GM18502 (cell line): ENCODE results near the gene NVL.

Experiments used
- ATAC-seq: cut with Tn5 transposase; IDR thresholded peaks from one replicate; pipeline ENCODE4 v1.9.1; 2021; ENCODE audit warnings: mild to moderate bottlenecking; ENCODE audit not compliant: unreplicated experiment, poor library complexity

The NVL gene

GRCh38 chr1:224289396-224289795, 40.6 kb downstream of the NVL start:
- no peak for ATAC-seq

DNA sequence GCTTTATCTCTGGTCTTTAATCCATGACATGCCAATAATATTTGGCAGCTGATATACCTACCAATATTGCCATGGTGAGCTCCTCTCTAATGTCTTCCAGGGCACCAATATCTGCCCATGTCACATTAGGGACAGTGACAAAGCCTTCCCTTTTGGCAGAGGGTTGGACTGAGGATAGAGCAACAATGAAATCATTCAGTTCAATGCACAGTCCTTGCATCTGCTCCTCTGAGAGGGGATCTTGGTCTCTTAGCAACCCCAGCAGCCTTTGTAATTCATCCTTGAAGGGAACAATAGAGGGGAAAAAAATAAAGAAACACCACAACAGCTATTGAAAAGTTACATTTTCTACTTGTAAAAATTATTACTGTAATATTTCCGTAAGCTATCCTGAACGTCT, 42.3 kb downstream of the NVL start:
- no peak for ATAC-seq

DNA sequence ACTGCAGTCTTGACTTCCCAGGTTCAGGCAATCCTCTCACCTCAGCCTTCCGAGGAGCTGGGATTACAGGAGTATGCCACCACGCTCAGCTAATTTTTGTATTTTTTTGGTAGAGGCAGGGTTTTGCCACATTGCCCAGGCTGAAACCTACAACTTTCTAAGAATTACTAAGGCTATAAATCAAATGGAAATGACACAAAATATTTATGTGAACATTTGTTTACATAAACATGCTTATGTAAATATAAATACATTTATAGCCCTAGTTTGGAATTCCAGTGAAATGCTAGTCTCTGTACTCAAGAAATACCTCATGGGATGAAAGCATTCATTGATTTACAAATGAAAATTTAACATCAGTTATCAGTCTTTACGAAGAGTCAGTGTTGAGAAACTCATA, 47.8 kb downstream of the NVL start:
- no peak for ATAC-seq

DNA sequence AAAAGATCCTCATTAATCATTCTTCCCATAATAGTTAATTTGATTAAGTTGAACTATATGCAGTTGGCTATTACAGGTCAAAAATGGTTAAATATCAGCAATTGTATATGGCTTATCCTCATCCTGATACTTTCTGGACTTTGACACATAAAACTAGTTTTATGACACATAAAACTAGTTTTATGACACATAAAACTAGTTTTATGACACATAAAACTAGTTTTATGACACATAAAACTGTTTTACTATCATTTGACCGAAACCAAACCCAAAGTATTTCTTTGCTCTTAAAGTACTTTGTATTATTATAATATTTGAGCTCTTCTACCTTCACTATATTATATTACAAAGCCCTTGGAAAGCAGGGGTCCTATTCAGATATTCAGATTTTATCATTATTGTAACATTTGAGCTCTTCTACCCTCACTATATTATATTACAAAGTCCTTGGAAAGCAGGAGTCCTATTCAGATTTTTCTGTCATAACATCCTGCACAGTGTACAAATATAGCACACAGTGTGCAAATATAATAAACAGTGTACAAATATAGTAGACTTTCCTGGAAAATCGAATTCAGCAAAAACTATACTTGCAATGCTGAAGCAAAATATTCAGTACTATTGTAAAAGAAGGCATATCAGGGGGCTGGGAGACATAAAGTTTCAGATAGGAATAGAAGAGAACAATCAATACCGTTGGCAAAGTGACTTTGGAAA, 53.0 kb downstream of the NVL start:
- no peak for ATAC-seq

DNA sequence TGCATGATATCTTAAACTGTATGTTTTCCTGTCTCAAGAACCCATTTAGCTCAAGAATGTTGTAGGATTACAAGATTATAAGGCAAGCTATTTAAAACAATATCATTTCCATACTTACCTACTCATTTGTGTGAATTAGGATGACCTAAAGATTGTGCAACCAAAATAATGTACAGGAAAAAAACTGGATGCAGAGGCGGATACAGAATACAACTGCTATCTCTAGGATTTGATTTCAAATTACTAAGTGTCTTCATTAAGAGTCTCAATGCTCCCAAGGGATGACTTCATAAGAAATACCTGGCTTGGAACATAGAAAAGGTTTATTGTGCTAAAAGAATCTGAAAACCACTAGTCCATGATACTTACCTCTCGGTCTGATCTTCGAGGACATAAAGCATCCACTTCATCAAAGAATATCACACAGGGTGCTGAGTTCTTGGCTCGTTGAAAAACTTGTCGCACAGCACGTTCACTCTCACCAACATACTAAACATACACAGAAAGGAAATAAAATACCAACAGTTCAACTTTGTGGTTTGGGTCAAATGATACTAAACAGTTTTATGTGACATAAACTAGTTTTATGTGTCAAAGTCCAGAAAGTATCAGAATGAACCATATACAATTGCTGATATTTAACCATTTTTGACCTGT, 54.9 kb downstream of the NVL start:
- ATAC-seq: no peak

- ATAC-seq: no peak
Measured at GRCh38 chr1:224273641-224274040, 56.3 kb downstream of the NVL start.

DNA sequence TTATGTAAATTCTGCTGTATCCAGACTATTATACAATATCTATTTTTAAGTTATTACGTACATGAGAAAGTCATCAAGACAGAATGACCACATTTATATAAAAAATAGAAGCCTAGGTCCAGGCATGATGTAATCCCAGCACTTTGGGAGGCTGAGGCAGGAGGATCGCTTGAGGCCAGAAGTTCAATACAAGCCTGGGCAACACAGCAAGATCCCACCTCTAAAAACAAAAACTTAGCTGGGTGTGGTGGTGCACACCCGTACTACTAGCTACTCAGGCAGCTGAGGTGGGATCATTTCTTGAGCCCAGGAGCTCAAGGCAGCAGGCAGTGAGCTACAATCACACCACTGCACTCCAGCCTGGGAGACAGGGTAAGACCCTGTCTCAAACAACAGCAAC, 58.9 kb downstream of the NVL start:
- no peak for ATAC-seq

- no peak for ATAC-seq
Measured at GRCh38 chr1:224267925-224268324, 62.0 kb downstream of the NVL start.

DNA sequence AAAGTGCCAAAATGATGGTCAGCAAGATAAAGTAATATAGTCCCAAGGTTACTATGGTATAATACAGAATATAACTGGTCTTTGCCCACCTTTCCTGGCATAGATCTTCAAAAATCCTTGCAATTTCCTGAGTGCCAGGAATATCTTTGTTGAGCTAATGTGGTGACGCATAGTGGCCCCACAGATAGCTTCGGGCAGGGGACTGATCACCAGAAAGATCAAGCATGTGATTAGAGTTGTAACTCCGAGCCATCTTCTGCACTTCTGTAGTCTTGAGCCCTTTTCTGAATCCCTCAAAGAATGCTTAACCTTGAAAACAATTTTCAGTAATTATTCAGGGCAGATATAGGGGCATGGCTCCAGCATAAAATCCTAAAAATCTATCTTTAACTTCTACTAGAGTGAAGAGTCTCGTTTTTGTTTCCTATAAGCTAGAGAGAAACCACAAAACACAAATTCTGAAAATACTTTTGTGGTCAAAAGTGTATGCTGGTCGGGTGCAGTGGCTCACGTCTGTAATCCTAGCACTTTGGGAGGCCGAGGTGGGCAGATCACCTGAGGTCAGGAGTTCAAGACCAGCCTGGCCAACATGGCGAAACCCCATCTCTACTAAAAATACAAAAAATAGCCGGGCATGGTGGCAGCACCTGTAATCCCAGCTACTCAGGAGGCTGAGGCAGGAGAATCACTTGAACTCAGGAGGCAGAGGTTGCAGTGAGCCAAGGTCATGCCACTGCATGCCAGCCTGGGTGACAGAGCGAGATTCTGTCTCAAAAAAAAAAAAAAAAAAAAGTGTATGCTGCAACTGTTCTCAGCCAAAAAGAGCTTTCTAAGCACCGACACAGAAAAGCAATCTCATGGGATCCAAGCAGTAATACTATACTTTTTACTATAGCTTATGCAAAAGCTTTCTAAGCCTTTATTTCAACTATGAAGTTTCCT, 62.8 kb downstream of the NVL start:
- no peak for ATAC-seq

GRCh38 chr1:224266105-224266914, 63.7 kb downstream of the NVL start:
- peak; percentile 75 for ATAC-seq

- ATAC-seq: no peak
Measured at GRCh38 chr1:224264321-224264720, 65.7 kb downstream of the NVL start.

DNA sequence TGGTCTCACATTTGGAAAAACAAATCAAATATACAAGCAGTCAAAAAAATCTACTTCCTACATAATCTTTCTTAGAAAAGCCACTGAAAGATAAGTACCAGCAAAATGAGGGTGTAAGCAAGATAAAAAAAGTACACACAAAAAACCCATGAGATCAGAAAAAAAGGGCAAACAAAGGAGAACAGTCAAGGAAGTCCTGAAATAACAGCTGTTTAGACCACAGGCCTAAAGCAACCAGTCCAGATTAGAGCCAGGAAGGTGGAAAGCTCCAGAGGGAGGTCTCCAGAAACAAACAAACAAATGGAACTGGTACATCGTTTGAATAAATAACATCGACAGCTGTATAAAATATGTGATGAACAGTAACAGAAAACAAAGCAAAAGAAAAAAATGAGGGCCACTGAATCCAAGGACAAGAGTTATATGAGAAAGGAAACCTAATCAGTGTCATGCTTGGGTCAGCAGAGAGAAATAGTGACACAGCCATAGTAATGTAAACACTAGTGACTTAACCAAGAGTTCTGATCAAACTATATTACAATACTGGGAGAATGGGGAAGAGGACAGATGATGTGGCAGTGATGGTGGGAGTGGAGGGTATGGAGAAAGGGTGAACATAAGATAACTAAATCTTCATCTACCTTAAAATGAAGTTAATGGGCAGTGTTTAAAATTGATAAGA, 67.5 kb downstream of the NVL start:
- ATAC-seq: no peak

GRCh38 chr1:224259986-224260385, 70.0 kb downstream of the NVL start:
- ATAC-seq: no peak

DNA sequence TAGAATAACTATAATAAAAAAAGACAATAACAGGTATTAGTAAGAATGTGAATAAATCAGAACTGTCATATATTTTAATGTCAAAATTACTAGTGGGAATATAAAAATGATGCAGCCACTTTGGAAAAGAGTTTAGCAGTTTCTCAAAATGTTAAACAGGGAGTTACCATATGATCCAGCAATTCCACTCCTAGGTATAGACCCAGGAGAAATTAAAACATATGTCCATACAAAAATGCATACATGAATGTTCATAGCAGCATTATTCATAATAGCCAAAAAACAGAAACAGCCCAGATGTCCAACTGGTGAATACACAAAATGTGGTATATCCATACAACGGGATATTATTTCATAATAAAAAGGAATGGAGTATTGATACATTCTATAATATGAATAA, 71.6 kb downstream of the NVL start:
- ATAC-seq: no peak

DNA sequence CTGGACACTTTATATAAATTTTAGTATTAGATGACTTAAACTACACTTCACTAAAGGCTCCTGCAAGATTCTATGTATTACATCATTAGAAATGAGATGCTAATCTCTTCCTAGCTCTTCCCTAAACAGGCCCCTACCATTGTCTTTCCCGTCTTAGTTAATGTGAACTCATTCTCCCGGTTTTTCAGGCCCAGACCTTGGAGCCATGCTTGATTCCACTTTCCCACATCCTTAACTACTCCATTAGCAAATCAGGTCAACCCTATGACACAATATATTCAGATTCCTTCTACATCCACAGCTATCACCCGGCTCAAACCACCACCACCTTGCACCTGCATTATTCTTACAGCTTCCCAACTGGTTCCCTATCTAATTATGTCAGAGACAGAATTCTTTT, 73.3 kb downstream of the NVL start:
- no peak for ATAC-seq

- no peak for ATAC-seq
Measured at GRCh38 chr1:224253721-224254120, 76.3 kb downstream of the NVL start.

- ATAC-seq: no peak
Measured at GRCh38 chr1:224252479-224252878, 77.5 kb downstream of the NVL start.

GRCh38 chr1:224251741-224252146, 78.2 kb downstream of the NVL start:
- no peak for ATAC-seq

DNA sequence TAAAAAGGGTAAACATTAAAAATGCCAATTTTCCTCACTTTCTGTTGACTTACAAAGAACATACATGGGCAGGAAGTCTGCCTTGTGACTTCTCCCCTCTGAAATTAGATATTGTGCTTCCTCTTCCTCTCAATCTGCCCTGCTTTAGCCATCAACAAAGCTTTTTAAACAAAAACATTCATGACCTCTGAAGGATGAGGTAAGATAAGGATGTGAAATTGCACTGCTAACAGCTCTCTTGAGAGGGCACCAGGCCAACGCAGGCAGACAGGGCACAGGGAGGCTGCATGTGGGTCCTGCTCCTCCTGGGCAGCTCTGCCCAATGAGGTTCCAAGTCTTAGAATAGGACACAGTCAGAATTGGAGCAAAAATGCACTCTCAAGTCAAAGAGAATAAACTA, 84.8 kb downstream of the NVL start:
- ATAC-seq: no peak

DNA sequence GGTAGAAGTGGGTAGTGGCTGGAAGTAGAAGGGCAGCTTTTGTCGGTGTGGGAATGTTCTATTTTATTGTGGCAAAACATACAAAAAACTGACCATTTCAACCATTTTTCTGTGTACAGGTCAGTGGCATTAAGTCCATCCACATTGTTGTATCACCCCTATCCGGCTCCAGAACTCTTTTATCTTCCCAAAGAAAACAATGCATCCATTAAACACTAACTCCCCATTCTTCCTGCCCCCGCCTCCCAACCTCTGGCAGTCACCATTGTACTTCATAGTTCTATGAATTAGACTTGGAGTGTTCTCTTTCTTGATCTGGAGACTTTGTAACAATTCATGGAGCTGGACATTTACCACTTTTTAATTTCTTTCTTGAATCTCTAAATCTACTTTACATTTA, 91.2 kb downstream of the NVL start:
- no peak for ATAC-seq
